T-helper 1 cell (primary cell): ENCODE measurements around the gene PLA2G15.

ENCODE experiments used
- DNase-seq, 5 donors: peaks; one replicate each; pipeline ENCODE4 v3.0.0-alpha.2; 2012 to 2020
- total RNA-seq, 4 donors: gene quantifications; one replicate each; lab custom pipeline; 2026; lab: John Stamatoyannopoulos, UW

The PLA2G15 gene, protein sequence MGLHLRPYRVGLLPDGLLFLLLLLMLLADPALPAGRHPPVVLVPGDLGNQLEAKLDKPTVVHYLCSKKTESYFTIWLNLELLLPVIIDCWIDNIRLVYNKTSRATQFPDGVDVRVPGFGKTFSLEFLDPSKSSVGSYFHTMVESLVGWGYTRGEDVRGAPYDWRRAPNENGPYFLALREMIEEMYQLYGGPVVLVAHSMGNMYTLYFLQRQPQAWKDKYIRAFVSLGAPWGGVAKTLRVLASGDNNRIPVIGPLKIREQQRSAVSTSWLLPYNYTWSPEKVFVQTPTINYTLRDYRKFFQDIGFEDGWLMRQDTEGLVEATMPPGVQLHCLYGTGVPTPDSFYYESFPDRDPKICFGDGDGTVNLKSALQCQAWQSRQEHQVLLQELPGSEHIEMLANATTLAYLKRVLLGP
- total RNA-seq = 3.2 to 7.6 (median 6.3) reads per million in 4 donors

- peak; percentile 92 to 95 (median 95) for DNase-seq
Measured at GRCh38 chr16:68244903-68245853, at the start of gene PLA2G15. Gene PLA2G15 (plus strand): TSS chr16:68245373. CDS start chr16:68245427, 54 bp downstream.

DNA sequence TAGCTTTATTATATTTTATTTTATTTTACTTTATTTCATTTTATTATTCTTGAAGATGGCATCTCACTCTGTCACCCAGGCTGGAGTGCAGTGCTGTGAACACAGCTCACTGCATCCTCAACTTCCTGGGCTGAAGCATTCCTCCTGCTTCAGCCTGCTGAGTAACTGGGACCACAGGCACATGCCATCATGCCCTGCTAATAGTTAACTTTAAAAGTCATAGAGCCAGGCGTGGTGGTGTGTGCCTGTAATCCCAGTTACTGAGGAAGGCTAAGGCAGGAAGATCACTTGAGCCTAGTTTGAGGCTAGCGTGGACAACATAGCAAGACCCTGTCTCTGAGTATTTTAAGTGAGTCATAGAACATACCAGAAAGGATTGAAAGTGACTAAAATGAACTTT, 47.9 kb upstream of the PLA2G15 start:
- DNase-seq = no peak

DNA sequence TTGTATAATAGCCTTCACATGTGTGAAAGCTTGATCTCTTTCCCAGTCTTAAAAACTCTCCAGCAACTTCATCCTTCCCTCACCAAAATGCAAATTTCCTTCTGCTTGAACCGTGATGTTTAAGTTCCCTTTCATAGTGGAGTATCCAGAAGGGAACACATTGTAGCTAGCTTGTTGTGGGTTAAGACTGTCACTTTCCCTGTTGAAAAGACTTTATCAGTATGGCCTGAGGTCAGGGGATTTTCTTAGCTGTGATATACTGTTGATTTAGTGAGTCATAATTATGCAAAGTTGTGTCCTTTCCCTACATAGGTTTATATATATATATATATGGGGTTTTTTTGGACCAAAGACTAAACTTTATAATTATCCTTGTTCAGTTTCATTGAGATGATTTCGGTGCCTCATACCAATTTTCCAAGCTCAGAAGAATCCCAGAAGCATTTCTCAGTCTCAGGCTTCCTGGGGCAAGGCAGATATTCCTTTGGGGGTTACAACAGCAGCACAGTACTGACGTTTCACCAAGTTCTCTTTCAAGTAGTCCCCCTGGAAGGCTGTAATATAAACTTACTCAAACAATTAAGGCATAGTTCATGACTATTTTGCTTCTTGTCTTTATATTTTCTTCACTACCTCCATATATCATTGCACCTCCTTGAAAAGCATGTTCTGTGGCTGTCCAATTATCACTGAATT, 44.9 kb upstream of the PLA2G15 start:
- DNase-seq = no peak

- DNase-seq = no peak
Measured at GRCh38 chr16:68202091-68202519, 43.1 kb upstream of the PLA2G15 start.

DNA sequence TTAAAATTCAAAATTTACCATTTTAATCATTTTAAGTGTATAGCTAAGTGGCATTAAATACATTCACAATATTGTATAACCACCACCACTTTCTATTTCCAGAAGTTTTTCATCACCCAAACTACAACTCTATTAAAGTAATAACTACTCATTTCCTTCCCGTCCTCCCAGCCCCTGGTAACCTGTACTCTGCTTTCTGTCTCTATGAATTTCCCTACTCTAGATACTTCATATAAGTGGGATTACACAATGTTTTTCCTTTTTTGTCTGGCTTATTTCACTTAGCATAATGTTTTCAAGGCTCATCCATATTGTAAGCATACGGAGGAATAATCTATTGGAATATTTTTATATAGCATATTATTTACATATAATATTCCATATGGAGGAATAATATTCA, 38.9 kb upstream of the PLA2G15 start:
- no peak for DNase-seq

DNA sequence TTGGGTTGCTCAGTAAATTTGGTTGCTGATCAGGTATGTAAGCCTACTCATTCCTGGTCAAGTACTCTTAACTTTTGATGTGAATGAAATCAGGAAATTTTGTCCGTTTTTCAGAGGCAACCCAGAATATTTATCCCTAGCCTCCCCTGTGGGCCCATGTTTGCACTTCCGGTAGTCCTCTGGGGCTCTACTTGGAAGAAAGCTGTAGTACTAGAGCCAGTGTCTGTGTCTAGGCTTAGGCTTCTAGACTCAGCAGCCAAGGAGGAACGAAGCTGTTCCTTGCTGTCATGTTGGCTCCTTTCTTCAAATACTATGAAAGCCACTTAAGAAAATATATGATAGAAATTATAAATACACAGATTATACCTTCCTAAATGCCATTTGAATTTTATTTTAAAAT, 30.4 kb upstream of the PLA2G15 start:
- no peak for DNase-seq

- no peak for DNase-seq
Measured at GRCh38 chr16:68215302-68215701, 29.9 kb upstream of the PLA2G15 start.

DNA sequence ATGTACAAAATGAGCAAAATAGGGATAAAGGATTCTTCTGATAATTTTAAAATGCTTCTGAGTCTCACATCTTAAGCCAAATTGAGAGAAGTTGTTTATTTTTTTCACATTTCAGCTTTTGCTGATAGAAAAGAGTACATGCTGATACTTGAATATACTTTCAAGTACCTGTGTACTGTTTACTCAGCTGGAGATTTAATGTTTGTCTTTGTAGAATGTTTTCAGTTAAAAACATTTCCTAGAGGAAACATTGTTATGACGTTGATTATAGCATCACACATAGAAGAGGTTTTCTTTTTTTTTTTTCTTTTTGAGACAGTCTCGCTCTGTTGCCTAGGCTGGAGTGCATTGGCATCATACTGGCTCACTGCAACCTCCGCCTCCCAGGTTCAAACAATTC, 28.9 kb upstream of the PLA2G15 start:
- no peak for DNase-seq

GRCh38 chr16:68217506-68217905, 27.7 kb upstream of the PLA2G15 start:
- no peak for DNase-seq

GRCh38 chr16:68219725-68220351, 25.3 kb upstream of the PLA2G15 start:
- no peak for DNase-seq

DNA sequence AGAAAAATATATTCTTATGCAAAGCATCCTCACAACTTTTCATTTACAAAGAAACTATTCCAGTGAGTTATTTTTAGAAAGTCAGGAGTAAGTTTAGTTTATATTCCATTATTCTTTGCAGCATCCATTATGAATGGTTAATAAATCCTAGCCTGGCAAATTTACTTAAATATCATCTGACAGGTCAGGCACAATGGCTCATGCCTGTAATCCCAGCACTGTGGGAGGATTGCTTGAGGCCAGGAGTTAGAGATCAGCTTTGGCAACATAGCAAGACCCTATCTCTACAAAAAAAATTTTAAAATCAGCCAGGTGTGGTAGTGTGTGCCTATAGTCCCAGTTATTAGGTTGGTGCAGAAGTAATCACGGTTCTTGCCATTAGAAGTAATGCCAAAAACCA, 22.1 kb upstream of the PLA2G15 start:
- DNase-seq = no peak

DNA sequence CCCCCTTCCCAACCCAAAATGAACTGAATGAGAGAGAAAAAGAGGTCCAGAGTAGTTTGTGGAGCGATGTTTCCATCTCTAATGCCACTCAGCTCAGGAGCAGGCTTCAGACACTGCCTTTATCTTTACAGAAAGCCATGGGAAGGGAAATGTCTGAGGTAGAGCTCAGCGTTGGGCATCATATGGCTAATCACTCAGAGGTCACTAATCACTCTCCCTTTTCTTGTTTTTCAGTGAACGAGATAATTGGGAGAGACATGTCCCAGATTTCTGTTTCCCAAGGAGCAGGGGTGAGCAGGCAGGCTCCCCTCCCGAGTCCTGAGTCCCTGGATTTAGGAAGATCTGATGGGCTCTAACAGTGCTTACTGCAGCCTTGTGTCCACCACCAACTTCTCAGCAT, 19.1 kb upstream of the PLA2G15 start:
- no peak for DNase-seq

GRCh38 chr16:68227183-68227793, 17.9 kb upstream of the PLA2G15 start:
- peak in 1 of 5 donors; percentile 48 for DNase-seq

DNA sequence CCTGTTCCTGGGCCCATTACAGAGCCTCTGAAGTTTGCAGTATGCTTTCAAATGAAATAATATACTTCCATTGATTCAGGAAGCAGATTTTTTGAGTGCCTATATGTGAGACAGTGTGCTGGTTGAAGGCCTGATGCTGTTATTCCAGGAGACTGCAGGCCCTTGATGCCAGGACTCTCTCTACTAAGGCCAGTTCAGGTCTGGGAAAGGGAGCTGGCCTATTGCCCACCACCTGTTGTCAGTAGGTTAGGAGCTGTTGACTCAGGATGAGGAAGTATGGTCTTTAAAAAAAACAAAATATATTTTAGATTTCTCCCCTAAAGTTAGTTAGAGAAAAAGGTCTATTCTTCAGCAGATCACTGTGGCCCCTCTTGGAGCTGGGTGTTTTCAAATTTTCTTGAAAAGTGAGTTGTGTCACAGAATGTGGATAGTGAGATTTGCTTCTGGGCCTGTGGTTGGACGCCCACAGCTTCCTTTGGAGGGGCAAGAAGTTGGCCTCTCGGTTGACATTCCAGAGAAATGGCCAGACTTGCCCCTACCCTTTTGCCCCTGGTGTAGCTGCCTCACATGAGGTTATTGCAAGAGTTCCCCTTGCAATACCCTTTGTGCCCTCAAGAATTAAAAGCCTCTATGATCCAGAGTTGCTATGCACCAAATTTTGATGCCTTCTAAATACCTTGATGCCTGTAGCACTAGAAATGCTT, 17.2 kb upstream of the PLA2G15 start:
- no peak for DNase-seq

DNA sequence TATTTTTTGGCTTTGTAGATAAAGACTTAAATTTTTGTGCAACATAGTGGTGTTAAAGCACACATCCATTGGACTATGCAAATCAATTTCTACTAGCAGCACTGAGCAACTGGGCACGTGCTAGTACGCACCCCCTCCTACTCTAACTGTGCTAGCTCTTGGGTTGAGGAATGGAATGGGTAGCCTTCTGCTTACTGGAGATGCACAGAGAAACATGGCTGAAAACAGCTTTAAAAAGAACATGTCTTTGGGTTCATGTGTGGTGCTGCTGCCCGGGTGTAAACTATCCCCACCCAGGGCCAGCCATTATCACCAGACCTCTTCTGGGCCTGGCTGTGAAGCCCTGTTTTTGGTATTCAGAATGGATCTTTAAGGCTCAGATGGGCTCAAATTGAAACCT, 16.5 kb upstream of the PLA2G15 start:
- DNase-seq = no peak

GRCh38 chr16:68229431-68230175, 15.6 kb upstream of the PLA2G15 start:
- DNase-seq = peak in 2 of 5 donors; percentile 17 to 40

- DNase-seq = no peak
Measured at GRCh38 chr16:68230176-68230571, 15.0 kb upstream of the PLA2G15 start.

- no peak for DNase-seq
Measured at GRCh38 chr16:68230956-68231355, 14.2 kb upstream of the PLA2G15 start.

DNA sequence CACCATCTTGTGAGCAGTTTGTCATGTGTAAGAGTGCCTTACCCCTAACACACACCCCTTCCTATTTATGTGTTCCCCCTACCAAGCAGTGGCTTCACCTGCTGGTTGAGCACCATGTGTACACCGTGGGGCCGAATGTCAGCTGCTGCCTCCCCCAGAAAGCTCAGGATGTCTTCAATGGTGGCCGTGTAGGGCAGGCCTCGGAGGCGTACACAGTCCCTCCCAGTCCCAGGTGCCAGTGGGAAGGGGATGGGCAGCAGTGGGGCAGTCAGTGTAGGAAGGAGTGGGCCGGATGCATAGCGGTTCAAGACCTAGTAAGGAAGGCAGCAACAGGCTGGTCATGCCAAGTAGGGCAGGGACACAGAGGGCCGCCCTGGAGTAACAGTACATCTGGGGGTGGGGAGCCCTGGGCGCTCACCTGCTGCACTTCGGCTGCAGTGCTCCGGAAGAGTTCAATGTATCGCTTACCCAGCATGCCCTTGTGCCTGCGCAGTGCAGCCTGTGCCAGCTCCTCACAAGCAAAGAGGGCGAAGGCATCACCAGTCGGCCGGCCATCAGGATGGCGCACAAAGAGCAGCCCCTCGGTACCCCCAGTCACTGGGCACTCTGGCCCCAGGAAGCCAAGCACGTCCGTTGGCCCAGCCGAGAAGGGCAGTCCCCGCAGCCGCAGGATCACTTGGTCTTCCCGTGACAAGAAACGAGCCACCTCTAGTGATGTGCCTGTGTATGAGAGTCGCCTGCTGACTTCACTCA, 13.6 kb upstream of the PLA2G15 start:
- DNase-seq = no peak

GRCh38 chr16:68232335-68232734, 12.8 kb upstream of the PLA2G15 start:
- no peak for DNase-seq
